UCSD-AML1 (cell line): ENCODE data around the gene DOCK3.
"Not testable (repeated sequence)": the region's sequence is repeated elsewhere in the genome, so short reads cannot be mapped to it uniquely, and the experiment has no call there.

Experiments
- DNase-seq: peaks from one replicate; lab custom pipeline; 2025; ENCODE audit not compliant: unreplicated experiment; lab: John Stamatoyannopoulos, UW

The DOCK3 gene

DNA sequence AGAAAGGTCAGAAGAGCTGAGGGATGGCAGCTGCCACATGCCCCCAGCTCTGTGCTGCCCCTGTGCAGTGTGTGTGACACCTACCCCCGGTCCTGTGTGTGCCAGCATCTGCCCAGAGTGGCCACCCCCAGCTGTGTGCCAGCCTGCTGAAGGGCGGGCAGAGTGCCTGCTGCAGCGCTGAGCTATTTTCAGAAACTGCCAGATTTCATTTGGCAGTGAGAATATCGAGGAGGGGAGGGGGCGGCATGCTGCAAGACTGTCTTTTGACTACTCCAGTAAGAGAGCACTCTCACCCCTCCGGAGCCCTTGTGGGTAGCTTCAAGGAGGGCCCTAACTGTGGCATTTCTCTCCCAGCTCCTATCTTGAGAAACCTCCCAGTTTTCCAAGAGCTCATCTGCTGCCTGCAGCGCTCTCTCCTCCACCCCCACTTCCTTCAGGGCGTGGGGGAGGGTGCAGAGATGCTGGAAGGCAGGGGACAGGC, 25.2 kb upstream of the DOCK3 start:
- no peak for DNase-seq

DNA sequence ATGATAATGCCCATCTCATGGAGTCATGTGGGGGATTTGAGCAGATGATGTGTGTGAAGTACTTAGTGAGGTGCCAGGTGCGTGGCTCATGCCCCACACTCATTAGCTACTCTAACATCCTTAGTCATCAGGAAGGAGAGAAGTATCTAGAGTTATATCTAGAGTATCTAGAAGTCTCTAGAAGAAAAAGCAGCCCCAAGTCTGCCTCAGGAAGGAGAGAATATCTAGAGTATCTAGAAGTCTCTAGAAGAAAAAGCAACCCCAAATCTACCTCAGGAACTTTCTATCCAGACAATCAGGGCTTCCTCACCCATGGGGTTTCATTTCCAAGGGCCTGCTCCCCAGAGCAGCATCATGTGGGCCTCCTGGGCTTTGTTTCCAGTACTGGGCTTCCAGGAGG, 24.7 kb upstream of the DOCK3 start:
- DNase-seq: no peak

DNA sequence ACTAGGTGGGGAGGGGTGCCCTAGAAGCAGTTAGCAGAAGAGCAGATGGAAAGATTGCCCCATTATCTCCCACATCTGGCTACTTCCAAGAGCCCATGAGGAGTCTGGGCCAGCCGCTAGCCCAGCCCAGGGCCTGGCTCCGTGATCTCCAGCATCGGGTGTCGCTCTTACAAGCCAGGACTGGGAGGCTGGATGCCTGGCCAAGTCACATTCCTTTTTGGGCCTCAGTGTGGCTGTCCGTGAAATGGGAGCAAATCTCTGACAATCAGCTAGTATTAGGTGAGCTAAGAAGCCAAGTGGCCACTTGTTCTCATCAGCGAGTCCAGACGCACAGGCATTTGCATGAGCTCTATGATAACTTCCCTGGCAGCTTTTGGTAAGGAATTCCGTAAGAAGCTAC, 23.3 kb upstream of the DOCK3 start:
- no peak for DNase-seq

DNA sequence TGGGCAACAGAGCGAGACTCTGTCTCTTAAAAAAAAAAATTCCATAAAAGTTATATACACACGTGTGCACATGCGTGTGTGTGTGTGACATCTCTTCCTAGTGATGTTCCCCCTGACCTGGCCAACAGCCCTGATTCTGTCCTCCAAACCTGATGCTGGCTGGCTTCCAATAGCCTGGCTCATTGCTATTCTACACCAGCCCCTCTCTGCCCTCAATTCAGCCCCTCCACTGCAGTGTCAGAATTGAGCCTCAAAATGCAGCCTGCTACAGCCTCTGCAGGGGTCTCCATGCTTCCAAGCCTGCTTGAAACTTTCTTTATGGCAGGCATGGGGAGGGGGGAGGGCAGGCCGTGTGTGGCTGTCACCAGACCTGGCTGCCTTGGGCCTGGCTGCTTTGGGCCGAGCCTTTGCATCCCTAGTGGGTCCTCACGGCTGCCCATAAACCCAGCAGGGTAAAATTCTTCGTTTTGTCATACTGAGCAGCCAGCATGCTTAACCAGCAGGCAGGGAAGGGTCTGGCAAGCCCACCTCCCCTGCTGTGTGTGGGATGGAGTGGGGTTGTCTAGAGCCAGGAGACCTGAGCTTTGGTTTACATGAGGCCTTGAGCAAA, 22.7 kb upstream of the DOCK3 start:
- DNase-seq: no peak

DNA sequence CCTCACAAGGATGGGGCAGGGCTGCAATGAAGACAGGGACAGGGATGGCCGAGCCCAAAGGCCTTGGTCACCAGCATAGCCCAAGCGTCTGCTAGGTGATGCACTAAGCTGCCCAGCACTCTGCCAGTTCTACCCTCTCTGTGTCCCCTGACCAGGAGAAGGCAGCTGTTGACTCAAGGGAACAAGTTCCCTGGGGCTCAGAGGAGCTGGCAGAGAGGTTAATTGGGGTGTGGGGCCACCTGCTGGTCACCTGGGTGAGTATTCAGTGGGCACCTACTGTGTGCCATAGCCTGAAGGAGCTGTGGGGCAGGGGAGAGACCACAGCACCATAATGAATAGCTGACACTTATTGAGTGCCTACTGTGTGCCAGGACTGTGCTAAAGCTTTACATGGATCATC, 22.0 kb upstream of the DOCK3 start:
- peak; percentile 61 for DNase-seq

DNA sequence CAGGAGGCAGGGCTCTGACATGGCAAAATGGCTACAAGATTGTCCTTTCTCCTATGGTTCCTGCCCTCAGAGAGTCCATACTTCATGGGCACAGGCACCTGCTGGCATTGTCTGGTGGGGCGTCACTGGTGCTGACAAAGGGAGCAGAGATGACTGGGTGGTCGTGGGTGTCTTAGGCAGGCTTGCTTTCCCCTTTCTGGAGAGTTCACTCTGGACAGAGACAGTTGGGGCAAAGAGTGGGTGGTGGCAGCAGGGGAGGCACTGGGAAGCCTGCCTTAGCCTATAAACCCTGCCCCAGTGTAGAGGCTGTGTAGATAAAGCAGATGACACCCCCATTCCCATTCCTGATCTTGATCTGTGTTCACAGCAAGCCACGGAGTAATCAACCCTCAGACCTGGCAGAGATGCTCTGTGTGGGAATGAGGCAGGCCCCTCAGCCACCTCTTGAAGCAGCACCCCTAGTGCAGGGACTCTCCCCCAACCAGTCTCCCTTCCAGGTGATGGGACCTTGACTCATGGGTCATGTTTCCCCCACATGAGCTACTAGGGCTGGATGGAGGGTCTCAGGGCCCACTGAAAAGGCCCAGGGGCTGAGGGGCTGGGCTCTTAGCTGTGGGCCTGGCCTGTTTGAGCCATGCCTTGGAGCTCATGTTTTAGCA, 20.7 kb upstream of the DOCK3 start:
- DNase-seq: no peak

DNA sequence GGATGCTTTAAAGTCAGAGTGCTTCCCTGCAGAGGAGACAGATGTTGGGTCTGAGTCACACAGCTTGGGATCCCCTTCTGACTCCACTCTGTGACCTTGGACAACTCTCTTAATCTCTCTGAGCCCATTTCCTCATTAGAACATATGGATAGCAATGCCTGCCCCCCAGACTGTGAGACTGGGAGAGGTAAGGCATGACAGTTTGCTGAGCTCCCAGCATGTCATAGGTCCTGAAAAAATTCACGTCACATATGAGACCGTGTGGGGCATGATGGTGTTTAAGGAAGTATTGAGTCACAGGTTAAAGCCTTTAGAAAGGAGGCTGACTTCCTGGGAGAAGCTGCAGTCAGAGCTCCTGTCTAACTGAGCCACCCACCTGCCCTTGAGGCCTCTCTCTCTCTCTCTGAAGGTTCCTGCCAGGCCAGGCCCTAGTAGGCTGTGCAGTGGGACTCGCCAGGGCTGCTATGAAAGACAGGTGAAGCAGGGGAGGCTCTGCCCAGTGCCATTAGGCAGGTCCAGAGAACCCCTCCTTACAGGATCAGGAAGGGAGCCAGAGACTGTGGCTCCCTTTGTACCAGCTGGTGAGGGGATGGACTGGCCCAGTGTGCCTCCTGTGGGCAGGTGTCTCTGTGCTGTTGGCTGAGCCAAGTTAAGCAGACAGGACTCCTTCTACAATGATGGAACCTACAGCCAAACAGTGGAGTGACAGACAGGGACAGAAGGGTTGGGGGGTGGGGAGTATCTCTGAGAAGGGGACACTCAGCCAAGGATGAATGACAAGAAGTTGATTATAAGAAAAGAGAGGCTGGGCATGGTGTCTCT, 19.5 kb upstream of the DOCK3 start:
- no peak for DNase-seq

DNA sequence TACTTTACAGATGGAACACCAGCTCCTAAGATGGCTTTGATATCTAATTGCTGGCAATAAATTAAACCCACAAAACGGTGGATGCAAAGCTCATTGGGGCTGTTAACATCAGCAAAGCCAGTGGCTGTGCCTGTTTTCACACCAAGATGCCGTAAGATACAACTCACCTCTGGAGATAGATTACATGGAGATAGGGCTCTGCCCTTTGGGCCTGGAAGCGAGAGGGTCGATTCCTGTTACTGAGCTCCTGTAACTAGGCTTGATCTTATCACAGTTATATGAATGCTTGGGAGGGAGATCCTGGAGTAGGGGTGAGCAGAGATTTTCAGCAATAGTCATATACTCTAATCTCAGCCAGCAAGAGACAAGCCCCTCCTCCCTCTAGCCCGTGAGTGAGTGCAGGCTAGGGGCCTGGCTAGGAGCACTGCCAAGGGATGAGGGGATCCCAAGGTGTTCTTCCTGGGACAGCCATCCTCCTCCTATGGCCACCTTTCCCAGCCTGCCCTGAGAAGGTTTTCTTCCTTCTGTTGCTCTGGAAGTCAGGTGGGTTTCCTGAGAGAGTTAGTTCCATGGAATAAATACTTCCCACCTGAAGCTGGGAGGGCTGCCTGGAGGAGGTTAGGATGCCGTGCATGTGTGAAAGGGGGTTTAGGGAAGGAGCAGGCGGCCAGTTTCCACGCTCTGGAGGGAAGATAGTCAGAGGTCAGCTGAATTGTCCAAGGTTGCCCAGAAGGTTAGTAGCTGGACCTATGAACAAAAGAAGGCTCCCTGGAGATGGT, 18.1 kb upstream of the DOCK3 start:
- DNase-seq: no peak

DNA sequence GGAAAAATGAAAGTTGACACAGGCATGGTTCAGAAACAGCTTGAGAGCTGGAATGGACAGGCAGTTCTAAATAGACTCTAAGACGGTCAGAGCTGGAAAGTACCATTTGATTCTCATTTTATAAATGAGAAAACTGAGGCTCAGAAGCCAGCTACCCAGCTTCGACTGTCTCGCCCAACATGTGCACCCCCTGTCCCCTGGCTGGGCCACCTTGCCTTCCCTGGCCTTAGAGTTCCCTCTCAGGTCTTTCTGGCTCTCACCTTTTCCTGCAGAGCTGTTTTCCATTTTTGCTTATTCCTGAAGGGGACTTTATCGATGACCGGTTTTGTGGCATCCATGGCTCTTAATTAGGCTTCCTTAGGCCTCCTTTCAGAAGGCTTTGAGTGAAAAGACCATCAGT, 17.3 kb upstream of the DOCK3 start:
- no peak for DNase-seq

DNA sequence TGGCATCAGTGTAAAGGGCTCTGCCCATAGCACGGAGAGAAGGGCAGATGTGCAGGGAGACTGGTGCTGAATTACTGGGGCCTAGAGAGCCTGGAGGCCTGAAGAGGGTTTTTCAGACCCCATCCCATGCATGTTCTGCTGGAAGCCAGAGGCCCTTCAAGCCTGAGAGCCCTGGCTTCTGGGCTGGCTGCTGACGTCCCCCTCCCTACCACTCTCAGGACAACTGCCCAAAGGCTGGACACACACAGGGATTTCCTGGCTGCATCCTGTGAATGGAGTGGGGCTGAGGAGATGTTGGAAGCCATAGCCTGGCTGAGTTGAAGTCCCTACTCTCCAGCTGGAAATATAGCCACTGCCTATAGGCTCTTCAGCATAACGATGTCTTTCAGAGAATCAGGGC, 16.9 kb upstream of the DOCK3 start:
- DNase-seq: no peak

DNA sequence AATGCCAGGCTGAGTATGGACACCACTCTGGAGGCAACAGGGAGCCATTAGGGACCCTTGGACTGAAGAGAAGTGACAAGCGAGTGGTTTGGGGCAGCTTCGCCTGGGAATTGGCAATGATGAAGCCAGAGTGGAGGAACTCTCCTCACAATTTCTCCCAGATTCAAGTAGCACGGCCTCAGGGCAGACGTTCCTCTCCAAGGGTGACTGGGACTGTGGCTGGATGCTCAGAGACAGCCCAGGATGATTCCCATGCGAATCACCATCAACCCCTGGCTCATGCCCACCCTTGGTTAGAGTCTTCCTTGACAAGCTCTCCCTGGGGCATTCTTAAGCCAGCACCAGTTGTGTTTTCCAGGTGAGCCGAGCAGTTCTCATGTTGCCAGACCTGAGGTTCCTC, 16.3 kb upstream of the DOCK3 start:
- no peak for DNase-seq

DNA sequence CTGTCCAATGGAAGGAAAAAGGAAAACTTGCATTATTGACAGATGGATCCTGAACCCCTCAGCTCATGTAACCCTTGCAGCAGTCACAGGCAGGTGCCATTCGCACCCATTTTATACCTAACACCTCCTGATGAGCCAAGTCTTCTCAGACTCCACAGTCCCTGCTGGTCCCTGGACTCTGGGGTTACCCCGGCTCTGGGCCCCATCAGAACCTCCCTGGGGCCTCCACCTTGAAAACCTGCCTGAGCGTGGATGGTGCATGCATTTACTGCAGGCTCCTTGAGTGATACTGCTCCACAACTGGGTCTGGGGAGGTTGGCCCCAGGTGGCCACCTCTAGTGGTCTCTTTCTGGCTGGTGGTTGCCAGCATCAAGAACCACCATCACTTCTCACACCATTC, 15.9 kb upstream of the DOCK3 start:
- no peak for DNase-seq

DNA sequence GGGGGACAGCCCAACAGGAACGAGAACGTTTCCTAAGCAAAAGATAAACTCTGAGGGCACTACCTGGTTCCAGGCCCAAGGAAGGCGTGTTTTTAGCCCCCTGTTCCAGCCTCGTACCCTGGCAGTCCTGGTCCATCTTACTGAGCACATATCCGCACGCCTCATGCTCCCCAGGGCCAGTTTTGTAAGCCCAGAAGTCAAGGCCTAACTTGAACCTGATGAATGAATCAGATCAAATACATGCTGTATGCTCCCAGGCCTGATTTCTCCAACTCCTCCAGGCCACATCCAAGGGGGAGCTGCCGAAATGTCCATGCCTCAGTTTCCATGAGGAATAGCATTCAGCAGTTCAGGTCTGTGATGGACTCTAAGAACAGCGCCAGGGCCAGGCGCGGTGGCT, 14.3 kb upstream of the DOCK3 start:
- DNase-seq: no peak

DNA sequence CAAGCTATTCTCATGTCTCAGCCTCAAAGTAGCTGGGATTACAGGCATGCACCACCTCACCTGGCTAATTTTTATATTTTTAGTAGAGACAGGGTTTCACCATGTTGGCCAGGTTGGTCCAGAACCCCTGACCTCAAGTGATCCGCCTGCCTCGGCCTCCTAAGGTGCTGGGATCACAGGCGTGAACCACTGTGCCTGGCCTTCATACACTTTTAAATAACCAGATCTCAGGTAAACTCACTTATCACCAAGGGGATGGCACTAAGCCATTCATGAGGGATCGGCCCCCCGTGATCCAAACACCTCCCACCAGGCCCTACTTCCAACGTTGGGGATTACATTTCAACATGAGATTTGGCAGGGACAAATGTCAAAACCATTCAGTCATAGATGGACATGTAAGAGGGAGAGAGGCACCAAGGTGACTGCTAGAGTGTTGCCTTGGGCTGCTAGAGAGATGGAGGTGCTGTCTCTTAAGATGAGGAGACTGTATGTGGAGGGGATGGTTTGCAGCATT, 13.3 kb upstream of the DOCK3 start:
- DNase-seq: no peak

DNA sequence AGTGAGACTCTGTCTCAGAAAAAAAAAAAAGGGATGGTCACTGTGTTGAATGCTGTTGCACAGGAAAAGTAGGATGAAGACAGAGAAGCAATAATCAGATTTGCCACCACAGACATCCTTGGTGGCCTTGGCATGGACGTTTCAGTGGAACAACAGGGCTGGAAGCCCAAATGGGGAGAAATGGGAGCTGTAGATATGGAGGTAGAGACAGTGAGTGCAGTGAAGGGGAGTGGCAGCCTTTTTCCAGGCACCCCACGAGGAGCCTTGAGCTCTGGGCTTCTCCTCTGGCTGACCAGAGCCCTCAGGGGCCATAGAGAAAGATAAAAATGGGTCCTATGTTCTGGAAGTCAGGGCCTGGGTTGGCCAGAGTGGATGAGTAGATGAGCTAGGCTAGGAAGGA, 12.3 kb upstream of the DOCK3 start:
- DNase-seq: no peak

DNA sequence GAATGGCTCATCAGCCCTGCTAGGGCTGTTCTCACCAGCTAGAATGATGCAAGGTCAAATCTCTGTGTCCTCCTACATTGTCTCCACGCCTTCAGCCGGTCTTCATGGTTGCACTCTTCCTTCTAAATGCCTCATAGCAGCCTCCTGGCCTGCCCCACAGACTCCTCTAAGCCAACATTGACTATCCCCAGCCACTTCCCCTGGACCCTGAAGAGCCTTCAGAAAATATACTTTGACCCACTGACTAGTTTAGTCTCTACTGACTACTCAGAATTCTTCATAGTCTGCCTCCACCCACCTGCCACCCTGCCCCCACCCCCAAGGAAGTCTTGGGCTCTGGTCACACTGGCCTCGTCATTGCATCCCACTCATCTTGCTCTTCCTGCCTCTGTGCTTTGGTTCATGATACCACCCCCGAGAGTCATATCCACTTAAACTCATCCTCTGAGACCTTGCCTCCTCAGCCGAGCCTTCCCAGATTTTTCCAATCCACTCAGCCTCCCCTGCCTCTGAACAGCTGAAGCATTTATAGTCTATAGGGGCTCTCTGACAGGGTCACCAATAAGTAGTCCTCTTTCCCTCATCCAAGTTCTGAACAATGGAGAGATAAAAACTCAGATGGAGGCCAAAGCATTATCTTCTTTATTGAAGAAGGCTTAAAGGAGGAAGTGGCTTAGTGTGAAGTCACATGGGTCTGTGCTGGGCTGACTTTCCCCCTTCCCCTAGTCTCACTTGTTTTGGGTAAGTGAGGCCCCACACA, 9.5 kb upstream of the DOCK3 start:
- DNase-seq: no peak

DNA sequence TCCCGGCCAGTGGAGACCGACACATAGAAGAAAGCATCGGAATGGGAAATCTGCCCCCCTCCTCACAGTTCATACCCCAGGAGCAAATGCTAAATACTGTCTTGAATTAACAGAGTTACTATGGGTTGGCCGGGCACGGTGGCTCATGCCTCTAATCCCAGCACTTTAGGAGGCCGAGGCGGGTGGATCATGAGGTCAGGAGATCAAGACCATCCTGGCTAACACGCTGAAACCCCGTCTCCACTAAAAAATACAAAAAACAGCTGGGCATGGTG, 8.9 kb upstream of the DOCK3 start:
- not testable (repeated sequence) for DNase-seq

DNA sequence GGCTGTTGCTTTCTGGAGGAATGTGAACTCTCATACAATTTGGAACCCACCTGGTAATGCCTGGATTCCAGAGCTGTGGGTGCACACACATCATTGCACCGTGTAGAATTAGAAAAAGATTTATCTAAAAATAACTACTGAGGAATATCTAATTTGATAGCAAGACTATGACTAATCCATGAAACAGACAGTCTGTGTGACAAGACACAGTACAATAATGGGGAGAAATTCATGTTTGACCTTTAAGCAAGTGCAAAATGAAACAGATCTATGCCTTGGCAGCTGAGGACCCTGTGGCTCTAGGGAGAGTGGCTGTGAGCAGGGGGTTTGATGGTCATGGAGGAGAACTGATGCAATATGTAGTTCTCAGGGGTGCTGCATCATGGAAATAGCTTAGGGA, 7.9 kb upstream of the DOCK3 start:
- DNase-seq: no peak

DNA sequence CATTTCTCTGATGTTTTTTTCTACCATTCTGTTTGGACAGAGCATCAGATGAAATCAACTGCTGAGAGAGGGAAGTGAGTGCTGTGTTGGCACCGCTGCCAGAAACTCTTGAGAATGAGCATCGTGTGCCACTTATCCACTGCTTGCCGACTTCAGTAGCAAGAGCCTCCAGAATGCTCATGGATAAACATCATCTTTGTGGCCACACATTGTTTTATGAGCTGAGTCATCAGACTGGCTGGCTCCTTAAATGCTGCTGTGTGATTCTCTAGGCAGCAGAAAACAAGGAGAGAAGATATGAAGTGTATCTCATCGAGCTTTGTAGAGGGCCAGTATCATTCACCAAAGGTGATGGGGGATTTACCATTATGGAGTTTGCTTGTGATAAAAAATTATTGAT, 3.4 kb upstream of the DOCK3 start:
- DNase-seq: no peak

DNA sequence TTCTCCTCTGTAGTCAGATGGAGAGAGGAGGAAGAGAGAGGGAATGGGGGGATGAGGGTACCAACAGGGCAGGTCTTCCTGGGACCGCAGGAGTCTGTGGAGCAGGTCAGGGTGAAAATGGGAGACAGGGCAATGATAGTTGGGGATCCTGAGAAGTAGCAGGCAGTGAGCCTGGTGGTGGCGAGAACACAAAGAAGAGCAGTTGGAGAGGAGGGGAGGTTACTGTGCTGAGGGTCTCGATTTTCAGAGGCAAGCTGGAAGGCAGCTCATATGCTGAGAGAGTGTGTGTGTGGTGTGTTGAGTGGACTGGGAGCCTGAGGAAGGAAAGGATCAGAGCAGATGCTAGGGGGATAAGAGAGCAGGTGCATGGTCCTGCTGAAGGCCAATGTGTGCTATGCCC, 2.1 kb upstream of the DOCK3 start:
- DNase-seq: no peak

DNA sequence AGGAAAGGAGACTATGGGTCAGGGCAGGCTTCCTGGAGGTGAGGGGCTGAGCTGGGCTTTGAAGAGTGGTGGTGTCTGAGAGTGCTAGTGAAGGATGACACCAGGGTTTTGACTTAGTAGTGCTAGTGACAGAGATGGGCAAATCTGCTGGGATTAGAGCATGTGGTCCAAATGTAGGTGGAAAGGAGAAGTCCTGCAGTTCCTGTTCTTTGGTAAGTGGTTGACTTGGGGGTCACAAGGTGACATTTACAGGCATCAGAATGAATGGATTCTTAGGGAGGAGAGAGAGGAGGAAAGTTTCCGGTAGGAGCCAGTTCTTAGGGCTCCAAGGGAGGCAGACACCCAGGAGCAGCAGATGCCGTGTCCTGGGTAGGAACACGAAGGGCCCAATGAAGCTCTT, 796 bp upstream of the DOCK3 start:
- DNase-seq: no peak
